ENCODE data around the gene YJU2. TPM values are rescaled to one million over a fixed set of nuclear protein-coding genes. Genes with fewer than 3 reads are reported as not detected.
A peak's percentile ranks its signal among the peaks of the same experiment; 100 is the strongest.

YJU2 gene
- total and polyA plus RNA-seq, 2 of the 13 experiments (the other 11 are each of a cell fraction or from before 2014, with no cell fraction given) = 9.3 to 17.9 TPM

DNA sequence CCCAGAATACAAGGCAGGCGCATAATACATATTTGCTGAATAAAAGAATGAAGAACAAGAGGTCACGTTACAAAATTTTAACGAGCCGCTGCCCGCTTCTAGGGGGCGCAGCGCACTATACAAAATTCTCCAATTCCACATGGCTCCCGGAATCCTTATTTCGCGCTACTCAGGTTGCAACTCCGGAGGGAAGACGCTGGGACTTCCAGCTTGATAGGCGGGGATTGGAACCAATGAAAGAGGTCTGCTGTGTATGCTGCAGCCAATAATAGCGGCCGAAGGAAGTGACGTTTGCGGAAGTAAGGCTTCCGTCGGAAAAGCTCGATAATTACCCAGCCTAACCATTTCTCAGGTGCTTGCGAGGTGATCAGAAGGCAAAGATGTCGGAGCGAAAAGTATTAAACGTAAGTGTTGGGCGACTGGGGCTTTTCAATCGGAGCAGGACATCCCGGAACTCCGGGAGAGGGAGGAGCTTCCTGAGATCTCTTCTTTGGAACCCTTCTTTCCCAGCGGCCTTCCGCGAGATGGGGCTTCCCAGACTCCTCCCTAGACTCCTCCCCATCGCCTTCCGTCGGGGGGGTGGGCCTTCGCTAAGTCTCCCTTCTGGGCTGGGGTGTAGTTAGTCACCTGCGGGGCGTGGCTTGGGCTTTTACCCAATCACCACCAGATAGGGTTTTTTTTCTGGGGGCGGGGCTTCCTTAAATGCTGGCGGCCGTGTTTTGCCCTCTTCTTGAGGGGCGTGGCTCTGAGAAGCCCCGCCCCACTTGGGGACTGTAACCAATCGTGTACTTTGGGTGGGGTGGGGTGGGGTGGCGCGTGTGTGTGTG, at the start of gene YJU2 (continued):
- TF ChIP-seq, protein P1, sequence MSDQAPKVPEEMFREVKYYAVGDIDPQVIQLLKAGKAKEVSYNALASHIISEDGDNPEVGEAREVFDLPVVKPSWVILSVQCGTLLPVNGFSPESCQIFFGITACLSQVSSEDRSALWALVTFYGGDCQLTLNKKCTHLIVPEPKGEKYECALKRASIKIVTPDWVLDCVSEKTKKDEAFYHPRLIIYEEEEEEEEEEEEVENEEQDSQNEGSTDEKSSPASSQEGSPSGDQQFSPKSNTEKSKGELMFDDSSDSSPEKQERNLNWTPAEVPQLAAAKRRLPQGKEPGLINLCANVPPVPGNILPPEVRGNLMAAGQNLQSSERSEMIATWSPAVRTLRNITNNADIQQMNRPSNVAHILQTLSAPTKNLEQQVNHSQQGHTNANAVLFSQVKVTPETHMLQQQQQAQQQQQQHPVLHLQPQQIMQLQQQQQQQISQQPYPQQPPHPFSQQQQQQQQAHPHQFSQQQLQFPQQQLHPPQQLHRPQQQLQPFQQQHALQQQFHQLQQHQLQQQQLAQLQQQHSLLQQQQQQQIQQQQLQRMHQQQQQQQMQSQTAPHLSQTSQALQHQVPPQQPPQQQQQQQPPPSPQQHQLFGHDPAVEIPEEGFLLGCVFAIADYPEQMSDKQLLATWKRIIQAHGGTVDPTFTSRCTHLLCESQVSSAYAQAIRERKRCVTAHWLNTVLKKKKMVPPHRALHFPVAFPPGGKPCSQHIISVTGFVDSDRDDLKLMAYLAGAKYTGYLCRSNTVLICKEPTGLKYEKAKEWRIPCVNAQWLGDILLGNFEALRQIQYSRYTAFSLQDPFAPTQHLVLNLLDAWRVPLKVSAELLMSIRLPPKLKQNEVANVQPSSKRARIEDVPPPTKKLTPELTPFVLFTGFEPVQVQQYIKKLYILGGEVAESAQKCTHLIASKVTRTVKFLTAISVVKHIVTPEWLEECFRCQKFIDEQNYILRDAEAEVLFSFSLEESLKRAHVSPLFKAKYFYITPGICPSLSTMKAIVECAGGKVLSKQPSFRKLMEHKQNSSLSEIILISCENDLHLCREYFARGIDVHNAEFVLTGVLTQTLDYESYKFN (CRISPR knock-in tag; conservative IDR thresholded peaks at IDR 0.05) = peak; percentile 32; the same call in 1 of the 2 replicates
- TF ChIP-seq ZNF724P (CRISPR knock-in tag; IDR thresholded peaks at IDR 0.05; ENCODE audit: borderline replicate concordance) (no peak), POLR2G (IDR thresholded peaks at IDR 0.05; ENCODE audit: low read depth, low read length) (peak; percentile 92), AHR (CRISPR knock-in tag; IDR thresholded peaks at IDR 0.05) (no peak), ZNF430 (CRISPR knock-in tag; IDR thresholded peaks at IDR 0.05) (peak; percentile 63; the same call in 1 of the 2 replicates), HNF4G (IDR thresholded peaks at IDR 0.05; ENCODE audit: borderline replicate concordance, low read depth, low read length) (peak; percentile 22; the same call in 1 of the 2 replicates), HNF4G (CRISPR knock-in tag; IDR thresholded peaks at IDR 0.05; ENCODE audit: borderline replicate concordance, low read depth) (no peak), GABPB1 (CRISPR knock-in tag; IDR thresholded peaks at IDR 0.05) (peak; percentile 97), ZKSCAN8 (CRISPR knock-in tag; IDR thresholded peaks at IDR 0.05; ENCODE audit: borderline replicate concordance) (peak; percentile 81; the same call in 1 of the 2 replicates), JARID2 (CRISPR knock-in tag; IDR thresholded peaks at IDR 0.05; ENCODE audit: insufficient replicate concordance) (peak; percentile 14), SIN3B (IDR thresholded peaks at IDR 0.05; ENCODE audit: low read length) (peak; percentile 95), ZNF501 (CRISPR knock-in tag; IDR thresholded peaks at IDR 0.05) (peak; percentile 90; the same call in 1 of the 2 replicates), ETV6 (CRISPR knock-in tag; conservative IDR thresholded peaks at IDR 0.05) (0 out of 2 replicates have a peak, but pooled peaks have one; percentile 28), KDM2A (CRISPR knock-in tag; IDR thresholded peaks at IDR 0.05; ENCODE audit: borderline replicate concordance, low read depth) (peak; percentile 74), NRL (CRISPR knock-in tag; IDR thresholded peaks at IDR 0.05; ENCODE audit: borderline replicate concordance) (no peak), POLR2A (IDR thresholded peaks at IDR 0.05; ENCODE audit: insufficient read depth in 1 of 2, low read depth in 2 of 2, low read length in 2 of 2) (peak; percentile 35 to 93; a peak in 3 of 4 replicates)
- TF ChIP-seq, protein P2, sequence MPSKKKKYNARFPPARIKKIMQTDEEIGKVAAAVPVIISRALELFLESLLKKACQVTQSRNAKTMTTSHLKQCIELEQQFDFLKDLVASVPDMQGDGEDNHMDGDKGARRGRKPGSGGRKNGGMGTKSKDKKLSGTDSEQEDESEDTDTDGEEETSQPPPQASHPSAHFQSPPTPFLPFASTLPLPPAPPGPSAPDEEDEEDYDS (CRISPR knock-in tag; IDR thresholded peaks at IDR 0.05) = peak; percentile 78
- TF ChIP-seq, protein P3, sequence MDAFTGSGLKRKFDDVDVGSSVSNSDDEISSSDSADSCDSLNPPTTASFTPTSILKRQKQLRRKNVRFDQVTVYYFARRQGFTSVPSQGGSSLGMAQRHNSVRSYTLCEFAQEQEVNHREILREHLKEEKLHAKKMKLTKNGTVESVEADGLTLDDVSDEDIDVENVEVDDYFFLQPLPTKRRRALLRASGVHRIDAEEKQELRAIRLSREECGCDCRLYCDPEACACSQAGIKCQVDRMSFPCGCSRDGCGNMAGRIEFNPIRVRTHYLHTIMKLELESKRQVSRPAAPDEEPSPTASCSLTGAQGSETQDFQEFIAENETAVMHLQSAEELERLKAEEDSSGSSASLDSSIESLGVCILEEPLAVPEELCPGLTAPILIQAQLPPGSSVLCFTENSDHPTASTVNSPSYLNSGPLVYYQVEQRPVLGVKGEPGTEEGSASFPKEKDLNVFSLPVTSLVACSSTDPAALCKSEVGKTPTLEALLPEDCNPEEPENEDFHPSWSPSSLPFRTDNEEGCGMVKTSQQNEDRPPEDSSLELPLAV (CRISPR knock-in tag; conservative IDR thresholded peaks at IDR 0.05; ENCODE audit: low read depth) = no peak
- TF ChIP-seq, protein P4, sequence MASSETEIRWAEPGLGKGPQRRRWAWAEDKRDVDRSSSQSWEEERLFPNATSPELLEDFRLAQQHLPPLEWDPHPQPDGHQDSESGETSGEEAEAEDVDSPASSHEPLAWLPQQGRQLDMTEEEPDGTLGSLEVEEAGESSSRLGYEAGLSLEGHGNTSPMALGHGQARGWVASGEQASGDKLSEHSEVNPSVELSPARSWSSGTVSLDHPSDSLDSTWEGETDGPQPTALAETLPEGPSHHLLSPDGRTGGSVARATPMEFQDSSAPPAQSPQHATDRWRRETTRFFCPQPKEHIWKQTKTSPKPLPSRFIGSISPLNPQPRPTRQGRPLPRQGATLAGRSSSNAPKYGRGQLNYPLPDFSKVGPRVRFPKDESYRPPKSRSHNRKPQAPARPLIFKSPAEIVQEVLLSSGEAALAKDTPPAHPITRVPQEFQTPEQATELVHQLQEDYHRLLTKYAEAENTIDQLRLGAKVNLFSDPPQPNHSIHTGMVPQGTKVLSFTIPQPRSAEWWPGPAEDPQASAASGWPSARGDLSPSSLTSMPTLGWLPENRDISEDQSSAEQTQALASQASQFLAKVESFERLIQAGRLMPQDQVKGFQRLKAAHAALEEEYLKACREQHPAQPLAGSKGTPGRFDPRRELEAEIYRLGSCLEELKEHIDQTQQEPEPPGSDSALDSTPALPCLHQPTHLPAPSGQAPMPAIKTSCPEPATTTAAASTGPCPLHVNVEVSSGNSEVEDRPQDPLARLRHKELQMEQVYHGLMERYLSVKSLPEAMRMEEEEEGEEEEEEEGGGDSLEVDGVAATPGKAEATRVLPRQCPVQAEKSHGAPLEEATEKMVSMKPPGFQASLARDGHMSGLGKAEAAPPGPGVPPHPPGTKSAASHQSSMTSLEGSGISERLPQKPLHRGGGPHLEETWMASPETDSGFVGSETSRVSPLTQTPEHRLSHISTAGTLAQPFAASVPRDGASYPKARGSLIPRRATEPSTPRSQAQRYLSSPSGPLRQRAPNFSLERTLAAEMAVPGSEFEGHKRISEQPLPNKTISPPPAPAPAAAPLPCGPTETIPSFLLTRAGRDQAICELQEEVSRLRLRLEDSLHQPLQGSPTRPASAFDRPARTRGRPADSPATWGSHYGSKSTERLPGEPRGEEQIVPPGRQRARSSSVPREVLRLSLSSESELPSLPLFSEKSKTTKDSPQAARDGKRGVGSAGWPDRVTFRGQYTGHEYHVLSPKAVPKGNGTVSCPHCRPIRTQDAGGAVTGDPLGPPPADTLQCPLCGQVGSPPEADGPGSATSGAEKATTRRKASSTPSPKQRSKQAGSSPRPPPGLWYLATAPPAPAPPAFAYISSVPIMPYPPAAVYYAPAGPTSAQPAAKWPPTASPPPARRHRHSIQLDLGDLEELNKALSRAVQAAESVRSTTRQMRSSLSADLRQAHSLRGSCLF (CRISPR knock-in tag; IDR thresholded peaks at IDR 0.05; ENCODE audit: borderline replicate concordance) = no peak
